Spleen (tissue), 7 donors: ENCODE data around the gene TPST2.

ENCODE experiments used
- CTCF ChIP-seq, 11 experiments: fragments of 200-600 bp in 7 of 11; fragments of 450-650 bp in 4 of 11; sonication (generic) in 4 of 11; IDR thresholded peaks in 8 of 11; conservative IDR thresholded peaks in 3 of 11; 1 replicate in 7 of 11; 2 replicates in 4 of 11; pipeline versions ENCODE4 v1.4.0 to v1.8.0; 2016 to 2021; ENCODE audit warnings: antibody characterized with exemption in 11 of 11, inconsistent platforms in 4 of 11, mild to moderate bottlenecking in 1 of 11
- POLR2AphosphoS5 ChIP-seq, 3 donors: sonication (generic); formaldehyde crosslinking; IDR thresholded peaks; one replicate each; pipeline ENCODE4 v1.5.1; 2017; ENCODE audit warnings: antibody characterized with exemption in 3 of 3
- donor health status: DM: no; HTN: no; CAD: no; lungs with moderate emphysema.
- donor health status: DM: no; HTN: no; CAD: no.
- donor health status: DM: no; HTN: no; CAD: no.

- no peak for TF ChIP-seq CTCF (IDR thresholded peaks at IDR 0.05 in 8 of 11, conservative IDR thresholded peaks at IDR 0.05 in 3 of 11)
- TF ChIP-seq POLR2AphosphoS5 (IDR thresholded peaks at IDR 0.05): no peak
Observed at GRCh38 chr22:26597026-26597425, 7.1 kb upstream of the TPST2 start.
